Omental fat pad (tissue), 4 donors: Measurements from ENCODE around the gene FGF1. TPM values are rescaled to one million over a fixed set of nuclear protein-coding genes. Genes with fewer than 3 reads are reported as not detected.

Experiments used
- ATAC-seq: fragments of 150-250 bp; one replicate; pipeline ENCODE4 v1.9.1; 2016; ENCODE audit warnings: mild to moderate bottlenecking, moderate library complexity; ENCODE audit not compliant: low FRiP score
- DNase-seq: peaks from one replicate; pipeline ENCODE4 v3.0.0-alpha.2; 2019; ENCODE audit warnings: low spot score
- CTCF ChIP-seq, 3 donors: fragments of 450-650 bp; IDR thresholded peaks; one replicate each; pipeline ENCODE4 v1.5.1; 2016 to 2017; ENCODE audit warnings: antibody characterized with exemption in 3 of 3, mild to moderate bottlenecking in 3 of 3, moderate library complexity in 2 of 3
- total RNA-seq, 4 donors: library from RNA; depleted of rRNA; stranded (reverse); fragments of >200 nt; gene quantifications; one replicate each; pipeline ENCODE4 v1.1.0, GENCODE V29; 2016

FGF1 gene
- total RNA-seq, 4 donors from 2014 or later, result 2.2 to 43.1 (median 34.3) TPM

GRCh38 chr5:142664067-142664466 lies 21.8 kb downstream of the FGF1 start:
- DNase-seq (no peak), ATAC-seq (no peak)
- no peak for TF ChIP-seq CTCF (IDR thresholded peaks at IDR 0.05)

- no peak for DNase-seq
- no peak for TF ChIP-seq CTCF (IDR thresholded peaks at IDR 0.05)
- ATAC-seq, result no peak
Measured at GRCh38 chr5:142663246-142663645, 22.6 kb downstream of the FGF1 start.

GRCh38 chr5:142661957-142662356 lies 23.9 kb downstream of the FGF1 start:
- ATAC-seq (no peak), DNase-seq (no peak)
- TF ChIP-seq CTCF (IDR thresholded peaks at IDR 0.05), result no peak

GRCh38 chr5:142661143-142661542 lies 24.7 kb downstream of the FGF1 start:
- DNase-seq (no peak), ATAC-seq (no peak)
- TF ChIP-seq CTCF (IDR thresholded peaks at IDR 0.05), result no peak

DNA sequence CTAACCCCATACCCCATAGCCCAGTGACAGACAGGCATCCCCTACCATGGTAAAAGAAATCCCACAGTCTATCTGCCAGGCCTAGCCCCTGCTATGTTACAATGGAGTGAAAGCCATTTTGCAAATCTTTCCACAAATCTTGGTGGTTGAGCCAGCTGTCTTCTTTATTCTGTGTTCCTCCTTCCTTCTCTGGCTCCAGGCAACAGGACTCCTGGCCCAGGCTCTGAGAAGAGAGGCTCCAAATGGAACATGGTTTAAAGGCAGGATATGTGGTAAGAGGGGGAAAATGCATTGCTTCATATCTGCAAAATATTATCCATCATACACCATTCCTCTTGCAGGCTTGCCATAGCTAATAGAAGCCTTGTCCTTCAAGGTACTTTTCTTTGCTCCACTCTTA lies 25.2 kb downstream of the FGF1 start:
- no peak for ATAC-seq
- no peak for TF ChIP-seq CTCF (IDR thresholded peaks at IDR 0.05)
- DNase-seq, result no peak

- ATAC-seq, result no peak
- TF ChIP-seq CTCF (IDR thresholded peaks at IDR 0.05), result no peak
- DNase-seq, result no peak
Measured at GRCh38 chr5:142660196-142660595, 25.7 kb downstream of the FGF1 start.

DNA sequence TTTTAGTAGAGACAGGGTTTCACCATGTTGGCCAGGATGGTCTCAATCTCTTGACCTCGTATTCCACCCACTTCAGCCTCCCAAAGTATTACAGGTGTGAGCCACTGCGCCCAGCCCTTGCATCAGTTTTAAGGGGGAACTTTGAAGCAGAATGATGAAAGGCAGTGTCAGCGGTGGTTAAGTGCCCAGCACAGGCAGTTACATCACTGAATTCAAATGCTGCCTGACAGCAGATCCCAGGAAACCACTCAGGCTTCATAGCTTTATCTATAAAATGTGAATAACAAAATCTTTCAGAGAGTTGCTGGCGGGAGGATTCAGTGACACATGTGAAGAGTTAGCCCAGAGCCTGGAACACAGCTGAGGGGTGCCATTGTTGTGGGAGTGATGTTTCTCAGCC lies 26.5 kb downstream of the FGF1 start:
- no peak for TF ChIP-seq CTCF (IDR thresholded peaks at IDR 0.05)
- DNase-seq (no peak), ATAC-seq (no peak)
